HEK293T (cell line): ENCODE measurements around the gene FSCN2.

Experiments
- ELF4 ChIP-seq: fragments of 450-650 bp; IDR thresholded peaks from 2 replicates; pipeline ENCODE4 v1.6.1; 2017; ENCODE audit warnings: antibody characterized with exemption
- FOXA1 ChIP-seq: fragments of 450-650 bp; IDR thresholded peaks from 2 replicates; pipeline ENCODE4 v1.6.1; 2016; ENCODE audit warnings: mild to moderate bottlenecking
- LEF1 ChIP-seq: fragments of 450-650 bp; IDR thresholded peaks from 2 replicates; pipeline ENCODE4 v1.6.1; 2017; ENCODE audit warnings: mild to moderate bottlenecking, borderline replicate concordance
- TARDBP ChIP-seq: fragments of 450-650 bp; IDR thresholded peaks from 2 replicates; pipeline ENCODE4 v1.6.1; 2016
- TF ChIP-seq, protein P1 (sequence below): fragments of 450-650 bp; IDR thresholded peaks from 2 replicates; pipeline ENCODE4 v1.6.1; 2016

DNA sequence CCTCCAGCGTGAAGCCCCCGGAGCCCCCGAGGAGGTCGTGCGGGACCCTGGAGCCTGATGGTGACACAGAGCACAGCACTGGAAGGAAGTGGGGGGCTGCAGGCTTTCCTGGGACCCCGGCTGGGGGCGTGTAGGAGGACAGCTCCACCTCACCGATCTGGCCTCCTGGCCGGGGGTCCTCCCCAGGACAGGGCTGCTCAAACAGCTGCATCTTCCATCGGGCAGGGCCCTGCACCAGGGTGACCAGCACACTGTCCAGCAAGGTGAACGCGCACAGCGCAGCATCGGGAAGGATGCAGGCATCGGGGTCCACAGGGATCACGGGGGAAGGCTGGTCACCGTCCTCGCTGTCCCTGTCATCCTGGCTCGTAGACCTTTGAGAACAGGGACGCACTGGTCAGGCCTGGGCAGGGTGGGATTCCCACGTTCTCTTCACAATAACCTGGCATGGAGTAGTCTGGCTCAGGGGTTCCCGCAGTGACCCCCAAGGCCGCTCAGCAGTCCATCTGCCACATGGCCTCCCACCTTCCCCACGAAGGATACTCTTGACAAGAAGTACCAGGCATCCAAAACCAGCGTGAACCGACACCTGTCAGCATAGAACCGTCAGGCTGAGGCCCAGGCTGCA lies 22.8 kb downstream of the FSCN2 start:
- TF ChIP-seq TARDBP (no peak), ELF4 (no peak), LEF1 (no peak), FOXA1 (no peak)
- TF ChIP-seq, protein P1, sequence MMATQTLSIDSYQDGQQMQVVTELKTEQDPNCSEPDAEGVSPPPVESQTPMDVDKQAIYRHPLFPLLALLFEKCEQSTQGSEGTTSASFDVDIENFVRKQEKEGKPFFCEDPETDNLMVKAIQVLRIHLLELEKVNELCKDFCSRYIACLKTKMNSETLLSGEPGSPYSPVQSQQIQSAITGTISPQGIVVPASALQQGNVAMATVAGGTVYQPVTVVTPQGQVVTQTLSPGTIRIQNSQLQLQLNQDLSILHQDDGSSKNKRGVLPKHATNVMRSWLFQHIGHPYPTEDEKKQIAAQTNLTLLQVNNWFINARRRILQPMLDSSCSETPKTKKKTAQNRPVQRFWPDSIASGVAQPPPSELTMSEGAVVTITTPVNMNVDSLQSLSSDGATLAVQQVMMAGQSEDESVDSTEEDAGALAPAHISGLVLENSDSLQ: no peak
